ENCODE measurements around the gene ERC1. TPM values are rescaled to one million over a fixed set of nuclear protein-coding genes. Genes with fewer than 3 reads are reported as not detected.
"Not testable (repeated sequence)": the region's sequence is repeated elsewhere in the genome, so short reads cannot be mapped to it uniquely, and the experiment has no call there.

Gene ERC1
- total RNA-seq, 1 experiment from 2014 or later, result 11.9 TPM

DNA sequence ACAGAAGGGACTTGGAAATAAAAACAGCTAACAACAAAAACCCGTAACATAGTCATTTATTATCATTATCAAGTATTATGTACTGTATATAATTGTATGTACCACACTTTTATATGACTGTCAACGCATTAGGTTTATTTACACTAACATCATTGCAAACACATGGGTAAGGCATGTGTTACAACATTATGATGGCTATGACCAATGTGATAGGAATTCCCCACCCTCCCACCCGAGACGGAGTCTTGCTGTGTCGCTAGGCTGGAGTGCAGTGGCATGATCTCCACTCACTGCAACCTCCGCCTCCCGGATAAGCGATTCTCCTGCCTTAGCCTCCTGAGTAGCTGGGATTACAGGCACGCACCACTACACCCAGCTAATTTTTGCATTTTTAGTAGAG lies 82.6 kb downstream of the ERC1 start:
- DNase-seq (ENCODE audit: low read depth), result no peak

GRCh38 chr12:1077036-1077803 lies 86.2 kb downstream of the ERC1 start:
- DNase-seq (ENCODE audit: low read depth), result no peak

- DNase-seq (ENCODE audit: low read depth), result no peak
These were observed 87.0 kb downstream of the ERC1 start for GRCh38 chr12:1078002-1078401.

DNA sequence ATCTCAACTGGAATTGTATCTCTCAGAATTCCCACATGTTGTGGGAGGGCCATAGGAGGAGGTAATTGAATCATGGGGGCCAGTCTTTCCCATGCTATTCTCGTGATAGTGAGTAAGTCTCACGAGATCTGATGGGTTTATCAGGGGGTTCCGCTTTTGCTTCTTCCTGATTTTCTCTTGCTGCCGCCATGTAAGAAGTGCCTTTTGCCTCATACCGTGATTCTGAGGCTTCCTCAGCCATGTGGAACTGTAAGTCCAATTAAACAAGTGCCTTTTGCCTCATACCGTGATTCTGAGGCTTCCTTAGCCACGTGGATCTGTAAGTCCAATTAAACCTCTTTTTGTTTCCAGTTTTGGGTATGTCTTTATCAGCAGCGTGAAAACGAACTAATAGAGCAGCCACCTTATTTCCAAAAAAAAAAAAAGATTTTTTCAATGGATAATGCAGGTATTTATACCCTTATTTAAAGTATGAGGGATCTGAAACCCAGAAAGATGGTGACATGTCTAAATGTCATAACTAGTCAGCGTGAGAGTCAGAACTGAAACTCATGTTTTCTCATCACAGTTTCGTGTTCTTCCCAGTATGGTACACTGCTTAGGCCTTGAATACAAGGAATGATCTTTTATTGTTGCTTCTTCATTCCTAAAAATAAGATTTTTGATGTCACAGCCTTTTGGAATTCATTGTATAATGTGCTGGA lies 89.6 kb downstream of the ERC1 start:
- DNase-seq (ENCODE audit: low read depth), result no peak

- no peak for DNase-seq (ENCODE audit: low read depth)
These were observed 92.3 kb downstream of the ERC1 start for GRCh38 chr12:1083151-1083888.

GRCh38 chr12:1083889-1084262 lies 92.9 kb downstream of the ERC1 start:
- DNase-seq (ENCODE audit: low read depth), result peak; percentile 80

GRCh38 chr12:1091350-1091749 lies 100.3 kb downstream of the ERC1 start:
- DNase-seq (ENCODE audit: low read depth), result no peak

GRCh38 chr12:1093166-1093751 lies 102.2 kb downstream of the ERC1 start:
- peak; percentile 67 for DNase-seq (ENCODE audit: low read depth)

GRCh38 chr12:1094714-1095113 lies 103.7 kb downstream of the ERC1 start:
- no peak for DNase-seq (ENCODE audit: low read depth)

GRCh38 chr12:1099158-1099557 lies 108.1 kb downstream of the ERC1 start:
- no peak for DNase-seq (ENCODE audit: low read depth)

- not testable (repeated sequence) for DNase-seq (ENCODE audit: low read depth)
These were observed 108.6 kb downstream of the ERC1 start for GRCh38 chr12:1099618-1100017.

- DNase-seq (ENCODE audit: low read depth), result no peak
These were observed 111.1 kb downstream of the ERC1 start for GRCh38 chr12:1102115-1102514.

- no peak for DNase-seq (ENCODE audit: low read depth)
These were observed 111.9 kb downstream of the ERC1 start for GRCh38 chr12:1102791-1103450.

DNA sequence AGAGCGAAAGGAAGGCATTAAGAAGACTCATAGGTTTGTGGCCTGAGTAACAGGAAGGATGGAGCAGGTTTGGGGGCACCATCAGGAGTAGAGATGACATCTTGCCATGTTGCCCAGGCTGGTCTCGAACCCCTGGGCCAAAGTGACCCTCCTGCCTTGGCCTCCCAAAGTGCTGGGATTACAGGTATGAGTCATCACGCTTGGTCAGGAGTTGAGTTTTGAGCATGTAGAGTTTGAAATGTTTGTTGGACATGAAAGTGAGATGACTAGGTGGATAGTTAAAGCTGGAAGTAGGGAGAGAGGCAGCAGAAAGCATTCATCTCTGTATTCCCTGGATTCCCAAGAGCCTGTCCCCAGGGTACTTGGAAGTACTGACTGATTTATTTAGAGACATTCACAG lies 112.6 kb downstream of the ERC1 start:
- peak; percentile 16 for DNase-seq (ENCODE audit: low read depth)

DNA sequence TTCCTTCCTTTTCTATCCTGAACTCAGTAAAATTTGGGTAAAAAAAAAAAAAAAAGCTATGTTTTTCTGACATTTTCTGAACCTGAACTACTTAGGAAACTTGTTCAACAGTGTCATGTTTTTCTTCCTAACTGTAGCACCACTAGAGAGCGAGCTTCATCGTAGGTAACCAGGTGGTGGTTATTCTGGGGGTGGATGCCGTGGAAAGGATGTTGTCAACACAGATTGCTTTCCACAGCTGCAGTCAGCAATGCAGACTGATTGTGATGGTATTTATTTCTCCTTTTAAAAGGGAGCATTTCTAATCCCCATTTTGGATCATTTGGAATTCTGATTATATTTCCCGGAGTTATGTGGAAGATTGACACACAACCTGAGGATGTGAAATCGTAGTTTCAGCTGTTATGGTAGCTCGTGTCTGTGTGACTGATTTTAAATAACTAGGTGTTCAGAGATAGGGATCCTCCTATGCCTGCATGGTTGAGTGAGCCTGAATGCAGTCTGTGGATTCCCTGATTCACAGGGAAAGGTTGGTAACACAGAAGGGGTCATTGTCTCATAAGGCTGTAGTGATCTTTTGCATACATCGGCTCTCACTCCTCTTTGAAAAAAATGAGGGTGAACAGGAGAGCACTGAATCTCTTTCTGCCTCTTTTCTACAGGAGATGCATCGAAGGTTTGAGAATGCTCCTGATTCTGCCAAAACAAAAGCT lies 113.2 kb downstream of the ERC1 start:
- DNase-seq (ENCODE audit: low read depth), result no peak

- DNase-seq (ENCODE audit: low read depth), result no peak
These were observed 116.6 kb downstream of the ERC1 start for GRCh38 chr12:1107669-1108068.

GRCh38 chr12:1108276-1108675 lies 117.3 kb downstream of the ERC1 start:
- DNase-seq (ENCODE audit: low read depth), result no peak

DNA sequence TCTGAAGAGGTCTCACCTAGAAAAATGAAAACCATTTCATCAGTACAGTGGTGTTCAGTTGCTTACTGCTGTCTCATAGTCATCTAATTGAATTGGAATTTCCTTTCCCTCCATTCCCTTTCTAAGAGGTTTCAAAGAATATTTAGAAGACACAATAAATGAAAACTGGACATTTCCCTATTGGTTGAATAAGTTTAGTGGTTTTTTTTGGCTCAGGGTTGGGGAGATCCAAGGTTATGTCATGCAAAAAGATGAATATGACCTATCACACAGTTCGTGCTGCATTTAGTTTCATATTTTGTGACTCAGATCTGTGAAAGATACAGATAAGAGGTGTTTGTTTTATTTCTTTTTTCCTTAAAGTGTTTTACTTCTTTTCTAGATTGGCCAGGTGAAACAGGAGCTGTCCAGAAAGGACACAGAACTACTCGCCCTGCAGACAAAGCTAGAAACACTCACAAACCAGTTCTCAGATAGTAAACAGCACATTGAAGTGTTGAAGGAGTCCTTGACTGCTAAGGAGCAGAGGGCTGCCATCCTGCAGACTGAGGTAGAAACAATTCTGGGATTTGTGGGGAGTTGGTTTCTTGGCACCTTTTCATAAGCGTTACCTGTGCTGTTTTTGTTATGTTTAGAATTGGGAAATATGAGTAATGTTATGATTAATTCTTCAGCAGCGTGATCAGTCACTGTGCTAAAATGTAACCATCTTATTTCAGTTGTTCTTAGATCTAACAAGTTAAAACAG lies 124.6 kb downstream of the ERC1 start:
- DNase-seq (ENCODE audit: low read depth), result peak; percentile 56

GRCh38 chr12:1117371-1117770 lies 126.3 kb downstream of the ERC1 start:
- DNase-seq (ENCODE audit: low read depth), result no peak

DNA sequence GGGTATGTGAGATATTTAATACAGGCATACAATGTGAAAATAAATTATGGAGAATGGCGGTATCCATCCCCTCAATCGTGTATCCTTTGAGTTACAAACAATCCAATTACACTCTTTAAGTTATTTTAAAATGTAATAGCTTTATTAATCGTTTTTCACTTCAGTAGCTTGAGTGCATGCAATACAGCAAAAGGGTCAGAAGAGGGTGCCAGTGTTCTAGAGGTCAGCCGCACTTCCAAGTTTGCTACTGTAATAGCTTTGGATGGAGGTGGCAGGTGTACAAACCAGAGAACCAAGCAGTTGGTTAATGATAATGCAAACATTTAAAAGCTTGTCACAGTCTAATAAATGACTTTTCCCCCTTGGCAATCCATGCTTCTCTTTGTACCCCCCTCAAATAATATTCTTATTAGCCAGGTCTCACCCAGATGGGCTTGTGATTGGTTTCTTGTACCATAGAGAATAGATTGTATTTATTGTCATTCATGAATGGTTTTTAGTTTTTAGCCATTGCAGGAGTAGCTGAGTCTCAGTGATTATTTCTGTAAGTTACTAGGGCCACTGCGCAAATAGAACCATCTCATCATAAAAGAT lies 127.0 kb downstream of the ERC1 start:
- peak; percentile 65 for DNase-seq (ENCODE audit: low read depth)

Measured in M059J (cell line).